Heart left ventricle (tissue), 16 donors: ENCODE measurements around the gene TNRC6B. TPM values are rescaled to one million over a fixed set of nuclear protein-coding genes. Genes with fewer than 3 reads are reported as not detected.

ENCODE experiments used
- ATAC-seq, 4 donors: fragments of 200-7000 bp; cut with Tn5 transposase; one replicate each; pipeline ENCODE4 v1.9.1; 2020 to 2022; ENCODE audit warnings: moderate library complexity in 4 of 4, mild to moderate bottlenecking in 3 of 4, moderate number of reproducible peaks in 1 of 4
- DNase-seq, 5 donors: peaks; one replicate each; pipeline ENCODE4 v3.0.0-alpha.2; 2020
- H3K27ac ChIP-seq, 12 donors: fragments of 200-600 bp; sonication (generic) in 4 of 12; one replicate each; pipeline versions ENCODE4 v1.5.0 to v1.8.0; 2016 to 2022; ENCODE audit warnings: mild to moderate bottlenecking in 2 of 12
- H3K27me3 ChIP-seq, 9 donors: fragments of 200-600 bp; sonication (generic) in 2 of 9; one replicate each; pipeline versions ENCODE4 v1.5.1 to v1.8.0; 2016 to 2022; ENCODE audit warnings: mild to moderate bottlenecking in 3 of 9
- H3K36me3 ChIP-seq, 9 donors: fragments of 200-600 bp; sonication (generic) in 2 of 9; one replicate each; pipeline versions ENCODE4 v1.5.0 to v1.8.0; 2018 to 2022; ENCODE audit warnings: mild to moderate bottlenecking in 2 of 9
- H3K4me1 ChIP-seq, 12 donors: fragments of 200-600 bp; sonication (generic) in 4 of 12; one replicate each; pipeline versions ENCODE4 v1.5.0 to v1.8.0; 2016 to 2022; ENCODE audit warnings: mild to moderate bottlenecking in 3 of 12
- H3K4me3 ChIP-seq, 12 donors: fragments of 200-600 bp; sonication (generic) in 4 of 12; one replicate each; pipeline versions ENCODE4 v1.5.0 to v1.8.0; 2017 to 2022; ENCODE audit warnings: mild to moderate bottlenecking in 9 of 12, moderate library complexity in 4 of 12
- H3K9me3 ChIP-seq, 12 donors: fragments of 200-600 bp; sonication (generic) in 4 of 12; one replicate each; pipeline versions ENCODE4 v1.5.0 to v1.8.0; 2016 to 2022; ENCODE audit warnings: mild to moderate bottlenecking in 1 of 12
- CTCF ChIP-seq, 12 donors: fragments of 200-600 bp; sonication (generic) in 4 of 12; IDR thresholded peaks; one replicate each; pipeline versions ENCODE4 v1.5.0 to v1.8.0; 2018 to 2022; ENCODE audit warnings: antibody characterized with exemption in 12 of 12, mild to moderate bottlenecking in 5 of 12
- POLR2A ChIP-seq, 2 donors: fragments of 450-650 bp; IDR thresholded peaks; one replicate each; pipeline ENCODE4 v1.6.1; 2017; ENCODE audit warnings: antibody characterized with exemption in 2 of 2, mild to moderate bottlenecking in 2 of 2, moderate library complexity in 2 of 2
- WGBS, 4 donors: extraction: QIAGEN DNeasy Blood & Tissue Kit in 2 of 4; methylation state at CpG; one replicate each; pipeline versions ENCODE4 v1.1.5 to v1.1.7; 2013 to 2018; 5-methylcytosine and 5-hydroxymethylcytosine counted together
- intact Hi-C, 10 donors: fragments of 100-400 bp; cut with DNase I; formaldehyde crosslinking; loops; one replicate each; pipeline versions ENCODE4 v1.11.1 to v1.14.2; 2022
- polyA plus RNA-seq, 2 donors: library from polyadenylated mRNA; stranded (reverse); fragments of 200-250 nt; gene quantifications; one replicate each; pipeline ENCODE4 v1.2.3, GENCODE V29; 2013
- total RNA-seq, 9 donors: library from RNA; depleted of rRNA in 2 of 9; stranded (reverse); fragments of >200 nt in 2 of 9; fragmentation: NEBNext Ultra II Directional in 3 of 9; extraction: Animal tissue kit (Norgen Biotek cat#: 25700) in 3 of 9; gene quantifications; one replicate each; pipeline versions ENCODE4 v1.1.0 to v1.2.4, GENCODE V29; 2016 to 2023
- donor health status: ischemic (EF 13 %, LVEDD 7.1; RV severe dilation, severe dysfunction).
- donor health status: healthy with polysubstance abuse.
- donor health status: DM: no; HTN: yes; CAD: no.
- donor health status: DM: no; HTN: no; CAD: no.
- donor health status: ischemic (EF 25% LVEDD 6.9; RV normal size, moderate dysfunction).
- donor health status: ischemic (EF 25% LVEDD 5.7; RV mildly dilated, moderate dysfunction).
- donor health status: healthy.
- donor health status: DM: yes; HTN: yes; CAD: no.
- donor health status: ischemic (EF 35%, LVEDD 5.7; RV mildly dilated, moderate dysfunction).
- donor health status: nonischemic (EF 11% LVEDD 7.7; RV severe dilation, severe dysfunction).
- donor health status: DM: yes; HTN: yes; CAD: no.
- donor health status: PGD.
- donor health status: ischemic (EF 29% LVEDD 5.4; RV normal size, mild dysfunction).
- donor health status: nonischemic (EF 23%, LVEDD 6.1; RV moderate dilation, normal function).

The TNRC6B gene
- total and polyA plus RNA-seq, 11 donors = 13.2 to 62.4 (median 39.3) TPM

GRCh38 chr22:40237241-40237640, 59.5 kb downstream of the TNRC6B start:
- H3K4me1 ChIP-seq = peaks cover 6 to 80% (median 62%) of the 10 kb centered on the region in 12 donors
- WGBS, 4 donors = 91 to 96% (median 92%) methylated on average over 4 of the region's 4 CpGs
- peaks cover 0 to 9% (median 2%) of the 10 kb centered on the region in 9 donors for H3K36me3 ChIP-seq
- no peak overlapping the region for H3K27ac ChIP-seq
- no peak for ATAC-seq
- H3K27me3 ChIP-seq = no peaks in the 10 kb centered on the region
- intact Hi-C loops = no loop called here
- H3K9me3 ChIP-seq = no peaks in the 10 kb centered on the region
- H3K4me3 ChIP-seq = no peak overlapping the region
- TF ChIP-seq POLR2A (IDR thresholded peaks at IDR 0.05) (no peak), CTCF (IDR thresholded peaks at IDR 0.05) (no peak)
- no peak for DNase-seq

GRCh38 chr22:40237788-40238424, 60.2 kb downstream of the TNRC6B start:
- no peak overlapping the region for H3K4me3 ChIP-seq
- intact Hi-C loops = no loop called here
- no peaks in the 10 kb centered on the region for H3K27me3 ChIP-seq
- TF ChIP-seq CTCF (IDR thresholded peaks at IDR 0.05) (no peak), POLR2A (IDR thresholded peaks at IDR 0.05) (no peak)
- H3K36me3 ChIP-seq = peaks cover 0 to 4% (median 0%) of the 10 kb centered on the region in 9 donors
- H3K9me3 ChIP-seq = no peaks in the 10 kb centered on the region
- peaks cover 6 to 77% (median 60%) of the 10 kb centered on the region in 12 donors for H3K4me1 ChIP-seq
- ATAC-seq = no peak
- no peak for DNase-seq
- WGBS, 4 donors = 66 to 79% (median 76%) methylated on average over 13 of the region's 13 CpGs
- H3K27ac ChIP-seq = peak overlapping the region in 1 of 12 donors; percentile 54

DNA sequence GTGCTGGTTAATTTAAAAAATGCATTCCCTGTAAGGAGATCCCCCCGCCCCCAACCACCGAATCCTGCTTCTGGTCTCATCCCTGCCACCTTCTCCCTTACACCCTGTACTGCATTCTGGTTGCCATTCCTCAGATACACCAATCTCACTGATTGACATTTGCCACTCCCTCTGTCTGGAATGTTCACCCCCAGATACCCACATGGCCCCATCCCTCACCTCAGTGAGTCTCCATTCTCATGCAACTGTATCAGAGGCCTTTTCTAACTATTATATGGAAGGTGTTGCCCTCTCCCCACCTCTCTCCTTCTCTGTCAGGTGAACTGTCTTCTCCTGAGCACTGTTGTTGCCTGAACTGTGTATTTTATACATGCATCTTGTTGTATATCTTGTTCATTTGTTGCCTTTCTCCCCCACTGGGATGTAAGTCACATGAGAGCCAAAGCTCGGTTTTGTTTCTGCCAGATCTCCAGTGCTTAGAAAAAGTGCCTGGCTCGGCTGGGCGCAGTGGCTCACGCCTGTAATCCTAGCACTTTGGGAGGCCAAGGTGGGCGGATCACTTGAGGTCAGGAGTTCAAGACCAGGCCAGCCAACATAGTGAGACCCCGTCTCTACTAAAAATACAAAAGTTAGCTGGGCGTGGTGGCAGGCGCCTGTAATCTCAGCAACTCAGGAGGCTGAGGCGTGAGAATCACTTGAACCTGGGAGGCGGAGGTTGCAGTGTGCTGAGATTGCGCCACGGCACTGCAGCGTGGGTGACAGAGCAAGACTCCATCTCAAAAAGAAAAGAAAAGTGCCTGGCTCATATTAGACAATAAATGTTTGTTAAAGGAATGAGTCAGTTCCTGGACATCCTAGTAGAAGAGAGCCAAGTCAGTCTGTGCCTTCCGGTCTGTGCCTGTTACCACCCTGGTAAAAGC, 61.0 kb downstream of the TNRC6B start:
- WGBS, 4 donors = 35 to 61% (median 41%) methylated on average over 16 of the region's 16 CpGs
- no peaks in the 10 kb centered on the region for H3K27me3 ChIP-seq
- TF ChIP-seq POLR2A (IDR thresholded peaks at IDR 0.05) = no peak
- no peak for TF ChIP-seq CTCF (IDR thresholded peaks at IDR 0.05)
- ATAC-seq (peak; percentile 24 to 73 (median 64)), DNase-seq (peak in 1 of 5 donors; percentile 50)
- peak overlapping the region in 7 of 12 donors; percentile 6 to 62 (median 40) for H3K27ac ChIP-seq
- H3K4me1 ChIP-seq = peaks cover 6 to 85% (median 60%) of the 10 kb centered on the region in 12 donors
- no peak overlapping the region for H3K4me3 ChIP-seq
- H3K36me3 ChIP-seq = peaks cover 0 to 2% (median 0%) of the 10 kb centered on the region in 9 donors
- H3K9me3 ChIP-seq = no peaks in the 10 kb centered on the region
- intact Hi-C loops = no loop called here

DNA sequence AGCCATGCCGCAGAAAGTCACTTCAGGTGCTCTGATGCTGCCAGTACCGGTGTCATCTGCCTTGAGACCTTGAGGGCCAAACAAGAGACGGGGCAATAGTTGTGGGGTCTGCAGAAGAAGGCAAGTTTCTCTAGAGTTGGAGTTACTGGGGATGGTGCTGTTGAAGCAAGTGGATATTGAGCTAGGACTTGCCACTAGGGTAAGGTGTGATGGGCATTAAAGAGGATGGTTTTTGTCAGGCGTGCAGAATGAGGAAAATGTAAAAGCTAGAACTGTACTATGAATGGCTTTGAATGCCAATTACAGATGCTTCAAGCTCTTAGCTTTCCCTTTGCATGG, 61.6 kb downstream of the TNRC6B start:
- peaks cover 0 to 3% (median 0%) of the 10 kb centered on the region in 9 donors for H3K36me3 ChIP-seq
- WGBS, 4 donors = 74 to 89% (median 78%) methylated on average over 4 of the region's 4 CpGs
- H3K9me3 ChIP-seq = no peaks in the 10 kb centered on the region
- ATAC-seq (peak in 1 of 4 donors; percentile 6), DNase-seq (no peak)
- H3K27me3 ChIP-seq = no peaks in the 10 kb centered on the region
- intact Hi-C loops = no loop called here
- peak overlapping the region in 4 of 12 donors; percentile 4 to 62 (median 28) for H3K27ac ChIP-seq
- peaks cover 6 to 91% (median 60%) of the 10 kb centered on the region in 12 donors for H3K4me1 ChIP-seq
- no peak overlapping the region for H3K4me3 ChIP-seq
- no peak for TF ChIP-seq CTCF (IDR thresholded peaks at IDR 0.05)
- TF ChIP-seq POLR2A (IDR thresholded peaks at IDR 0.05) = no peak
